ENCODE data around the gene ELF5.
A peak's percentile ranks its signal among the peaks of the same experiment; 100 is the strongest.

Gene ELF5

DNA sequence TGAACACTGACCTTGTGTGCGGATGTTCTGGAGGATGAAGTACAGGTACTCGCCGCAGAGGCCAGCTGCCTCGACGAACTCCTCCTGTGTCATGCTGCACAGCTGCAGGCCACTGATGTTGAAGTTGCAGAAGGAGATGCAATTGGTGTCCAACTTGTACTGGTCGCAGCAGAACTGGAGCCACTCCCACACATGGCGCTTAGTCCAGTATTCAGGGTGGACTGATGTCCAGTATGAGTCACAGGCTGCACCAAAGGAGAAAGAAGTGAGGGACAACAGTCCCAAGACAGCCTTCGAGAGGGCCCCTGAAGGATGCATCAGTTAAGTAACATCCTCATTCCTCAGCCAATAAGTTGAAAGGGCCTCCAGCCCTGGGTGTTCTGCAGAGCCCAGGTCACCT, 20.1 kb downstream of the ELF5 start:
- DNase-seq (ENCODE audit: low spot score): no peak

GRCh38 chr11:34492806-34493414, 20.7 kb downstream of the ELF5 start:
- peak; percentile 47 for DNase-seq (ENCODE audit: low spot score)

DNA sequence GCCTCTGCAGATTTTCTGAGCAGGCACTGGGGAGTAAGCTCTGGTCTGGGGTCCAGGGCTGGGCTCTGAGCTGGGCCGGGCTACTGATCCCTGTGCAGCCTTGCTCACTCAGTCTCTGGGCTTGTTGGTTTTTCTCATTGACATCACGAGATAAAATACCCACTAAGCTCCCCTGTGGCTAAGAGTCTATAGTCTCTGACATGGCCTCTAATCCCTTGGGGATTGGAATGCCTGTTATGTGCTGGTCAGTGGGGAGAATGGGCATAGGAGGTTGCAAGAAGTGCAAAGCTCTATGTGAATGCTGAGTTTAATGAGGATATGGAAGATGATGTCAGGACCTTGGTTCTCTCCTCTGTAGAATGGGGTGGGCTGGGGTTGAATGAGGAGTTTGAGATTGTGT, 23.3 kb downstream of the ELF5 start:
- DNase-seq (ENCODE audit: low spot score): no peak

- DNase-seq (ENCODE audit: low spot score): no peak
Measured at GRCh38 chr11:34488855-34489557, 24.6 kb downstream of the ELF5 start.

GRCh38 chr11:34487430-34487829, 26.2 kb downstream of the ELF5 start:
- no peak for DNase-seq (ENCODE audit: low spot score)

- DNase-seq (ENCODE audit: low spot score): no peak
Measured at GRCh38 chr11:34483106-34483874, 30.3 kb downstream of the ELF5 start.

GRCh38 chr11:34481307-34481706, 32.3 kb downstream of the ELF5 start:
- DNase-seq (ENCODE audit: low spot score): no peak

GRCh38 chr11:34480314-34480713, 33.3 kb downstream of the ELF5 start:
- DNase-seq (ENCODE audit: low spot score): no peak

DNA sequence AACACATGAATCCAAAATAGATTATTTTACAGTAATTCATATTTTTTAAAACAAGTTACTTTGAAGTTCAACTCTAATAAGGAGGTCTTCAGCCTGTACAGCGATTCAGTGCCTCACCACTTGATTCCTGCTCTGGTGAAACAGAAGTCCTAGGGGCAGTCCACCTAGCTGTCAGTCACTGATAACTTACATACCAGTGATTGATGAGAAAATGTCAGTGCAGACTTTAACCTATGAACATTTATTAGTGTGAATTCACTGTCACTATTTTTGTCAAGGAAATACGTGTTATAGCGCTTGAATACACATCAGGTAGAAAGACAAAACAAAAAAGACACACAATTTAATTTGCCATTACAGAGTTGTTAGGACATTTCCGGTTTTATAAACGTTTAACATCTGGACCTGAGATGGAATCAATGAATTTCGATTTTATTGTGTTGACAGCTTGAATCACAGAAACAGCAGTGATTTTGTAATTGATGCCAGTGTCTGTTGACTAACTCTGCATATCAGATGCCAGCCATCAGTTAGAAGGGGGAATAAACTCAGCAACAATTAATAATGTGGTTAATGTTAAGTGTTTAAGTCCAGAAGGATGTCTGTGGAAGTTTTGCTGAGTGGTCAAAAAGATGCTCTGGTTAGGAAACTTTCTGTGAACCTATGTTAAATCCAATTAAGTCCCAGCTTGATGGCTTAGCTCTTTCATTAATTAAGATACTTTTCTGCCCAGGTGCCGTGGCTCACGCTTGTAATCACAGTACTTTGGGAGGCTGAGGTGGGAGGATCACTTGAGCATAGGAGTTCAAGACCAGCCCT, 34.5 kb downstream of the ELF5 start:
- no peak for DNase-seq (ENCODE audit: low spot score)

- DNase-seq (ENCODE audit: low spot score): no peak
Measured at GRCh38 chr11:34476849-34477248, 36.7 kb downstream of the ELF5 start.

DNA sequence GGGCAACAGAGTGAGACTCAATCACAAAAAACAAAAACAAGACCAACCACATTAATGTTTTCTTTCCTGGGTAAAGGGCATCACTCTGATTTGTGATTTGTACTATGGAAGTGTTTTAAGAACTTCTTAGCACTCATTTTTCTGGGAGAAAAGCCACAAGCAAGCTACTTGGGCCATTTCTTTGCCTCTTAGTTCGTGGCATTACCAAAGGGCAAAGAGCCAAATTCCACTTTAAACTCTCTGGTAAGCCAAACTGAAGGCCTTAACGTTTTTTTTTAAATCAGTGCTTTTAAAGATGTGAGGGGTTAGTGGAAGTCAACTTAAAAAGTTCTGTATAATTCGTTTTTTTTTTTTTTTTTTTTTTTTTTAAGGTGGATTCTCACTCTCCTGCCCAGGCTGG, 37.9 kb downstream of the ELF5 start:
- no peak for DNase-seq (ENCODE audit: low spot score)

DNA sequence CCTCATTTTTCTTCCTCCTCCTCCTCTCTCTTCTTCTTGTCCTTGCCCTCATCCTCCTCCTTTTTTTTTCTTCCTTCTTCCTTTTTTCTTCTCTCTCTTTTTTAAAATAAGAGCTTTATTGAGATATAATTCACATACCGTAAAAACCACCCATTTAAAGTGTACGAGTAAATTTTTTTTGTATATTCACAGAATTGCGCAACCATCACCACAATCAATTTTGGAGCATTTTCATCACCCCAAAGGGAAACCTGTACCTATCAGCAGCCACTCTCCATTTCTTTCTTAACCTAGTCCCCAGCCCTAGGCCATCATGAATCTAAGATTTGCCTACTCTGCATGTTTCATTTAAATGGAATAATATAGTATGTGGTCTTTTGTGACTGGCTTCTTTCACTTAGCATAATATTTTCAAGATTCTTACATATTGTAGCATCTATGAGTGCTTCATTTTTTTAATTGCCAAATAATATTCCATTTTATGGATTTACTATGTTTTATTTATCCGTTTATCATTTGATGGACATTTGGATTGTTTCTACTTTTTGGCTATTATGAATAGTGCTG, 39.9 kb downstream of the ELF5 start:
- DNase-seq (ENCODE audit: low spot score): no peak

- DNase-seq (ENCODE audit: low spot score): peak; percentile 41
Measured at GRCh38 chr11:34468209-34468841, 45.3 kb downstream of the ELF5 start.

DNA sequence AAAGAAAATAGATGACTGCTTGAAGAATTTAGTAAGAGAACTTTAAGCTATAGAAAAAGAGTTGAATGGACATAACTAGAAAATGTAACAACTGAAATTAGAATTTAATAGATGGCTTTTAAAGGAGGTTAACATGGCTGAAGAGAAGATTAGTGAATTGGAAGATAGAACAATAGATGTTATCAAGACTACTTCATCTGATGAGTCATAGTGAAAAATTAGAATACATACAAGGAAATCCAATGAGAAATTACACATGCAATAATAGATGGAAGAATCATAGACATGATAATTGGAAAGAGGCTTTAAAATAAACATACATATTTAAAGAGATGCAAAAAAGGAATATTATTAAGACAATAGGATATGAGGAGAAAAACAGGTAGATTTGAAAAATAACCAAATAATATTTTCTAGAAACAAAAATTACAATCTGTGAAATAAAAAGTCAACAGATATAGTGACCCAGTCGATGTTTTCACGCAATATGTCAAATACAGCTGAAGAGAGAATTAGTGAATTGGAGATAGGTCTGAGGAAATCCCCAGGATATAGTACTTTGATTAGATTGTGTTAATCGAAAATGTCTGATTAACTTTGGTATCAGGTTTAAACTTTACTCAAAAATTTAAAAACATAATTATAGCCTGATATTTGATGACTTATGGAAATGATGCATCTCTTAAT, 46.6 kb downstream of the ELF5 start:
- no peak for DNase-seq (ENCODE audit: low spot score)

GRCh38 chr11:34464591-34465051, 49.0 kb downstream of the ELF5 start:
- DNase-seq (ENCODE audit: low spot score): no peak

GRCh38 chr11:34461215-34461614, 52.4 kb downstream of the ELF5 start:
- no peak for DNase-seq (ENCODE audit: low spot score)

GRCh38 chr11:34460278-34460677, 53.3 kb downstream of the ELF5 start:
- no peak for DNase-seq (ENCODE audit: low spot score)

DNA sequence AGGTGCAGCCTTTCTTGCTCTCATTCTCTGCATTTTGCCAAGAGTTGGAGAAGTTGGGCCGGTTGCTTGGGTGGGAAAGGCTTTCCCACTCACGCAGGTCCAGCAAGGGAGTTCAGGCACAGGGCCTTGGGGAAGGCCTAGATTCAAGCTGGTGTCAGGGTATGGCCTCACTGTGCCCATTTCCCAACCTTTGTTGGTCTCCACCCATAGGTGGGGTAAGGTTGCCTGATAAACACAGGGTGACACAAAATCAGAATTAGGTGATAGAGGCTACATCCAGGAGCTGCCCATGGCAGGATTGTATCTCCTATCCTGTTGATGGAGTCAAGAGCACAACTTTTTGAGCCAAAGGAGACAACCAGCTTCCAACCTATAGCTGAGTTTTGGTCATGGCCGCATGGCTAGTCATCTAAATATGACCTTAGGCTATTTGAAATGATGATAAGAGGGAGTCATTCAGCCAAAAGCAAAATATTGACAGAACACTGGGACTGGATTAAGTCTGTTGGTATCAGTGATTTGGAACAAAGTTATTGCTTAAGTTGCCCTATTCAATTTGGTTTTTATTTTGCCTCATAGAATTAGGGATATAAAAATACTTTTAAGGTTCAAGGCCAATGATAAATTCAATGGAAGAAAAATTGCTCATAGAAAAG, 54.0 kb downstream of the ELF5 start:
- DNase-seq (ENCODE audit: low spot score): no peak

GRCh38 chr11:34458525-34458924, 55.1 kb downstream of the ELF5 start:
- no peak for DNase-seq (ENCODE audit: low spot score)

- no peak for DNase-seq (ENCODE audit: low spot score)
Measured at GRCh38 chr11:34457607-34458006, 56.0 kb downstream of the ELF5 start.
